KMS-11 (cell line): Measurements from ENCODE around the gene IL1R2.
"Not testable (repeated sequence)": the region's sequence is repeated elsewhere in the genome, so short reads cannot be mapped to it uniquely, and the experiment has no call there.

ENCODE experiments used
- H2AFZ ChIP-seq: fragments of 200-600 bp; sonication (generic); 2 replicates; pipeline ENCODE4 v1.6.1; 2016; ENCODE audit warnings: antibody characterized with exemption, mixed run types, low read depth
- H3K27ac ChIP-seq: fragments of 200-600 bp; sonication (generic); 2 replicates; pipeline ENCODE4 v1.6.1; 2016; ENCODE audit warnings: mild to moderate bottlenecking, mixed run types
- H3K27me3 ChIP-seq: fragments of 200-600 bp; sonication (generic); 2 replicates; pipeline ENCODE4 v1.6.1; 2017; ENCODE audit warnings: mild to moderate bottlenecking, low read depth, mixed run types, moderate library complexity; ENCODE audit not compliant: insufficient read depth
- H3K36me3 ChIP-seq: fragments of 200-600 bp; sonication (generic); 2 replicates; pipeline ENCODE4 v1.6.1; 2017; ENCODE audit warnings: mild to moderate bottlenecking, mixed run types; ENCODE audit not compliant: insufficient read depth
- H3K4me1 ChIP-seq: fragments of 200-600 bp; sonication (generic); 2 replicates; pipeline ENCODE4 v1.6.1; 2016; ENCODE audit warnings: mild to moderate bottlenecking, low read depth, mixed run types; ENCODE audit not compliant: poor library complexity, severe bottlenecking
- H3K4me2 ChIP-seq: fragments of 200-600 bp; sonication (generic); 2 replicates; pipeline ENCODE4 v1.7.0; 2016; ENCODE audit warnings: mild to moderate bottlenecking, mixed run types
- H3K4me3 ChIP-seq: fragments of 200-600 bp; sonication (generic); IDR thresholded peaks from 2 replicates; pipeline ENCODE4 v1.6.1; 2017; ENCODE audit warnings: low read depth, low read length, mixed read lengths; ENCODE audit not compliant: insufficient read depth
- H3K79me2 ChIP-seq: fragments of 200-600 bp; sonication (generic); 2 replicates; pipeline ENCODE4 v1.6.1; 2016; ENCODE audit warnings: low read depth, mixed run types; ENCODE audit not compliant: insufficient read depth
- H3K9ac ChIP-seq: fragments of 200-600 bp; sonication (generic); 2 replicates; pipeline ENCODE4 v1.6.1; 2016; ENCODE audit warnings: mild to moderate bottlenecking, mixed run types
- H4K20me1 ChIP-seq: fragments of 200-600 bp; sonication (generic); 2 replicates; pipeline ENCODE4 v1.6.1; 2016; ENCODE audit warnings: mild to moderate bottlenecking, mixed run types; ENCODE audit not compliant: insufficient read depth
- TF ChIP-seq, protein P1 (sequence below): fragments of 200-600 bp; sonication (generic); conservative IDR thresholded peaks from 2 replicates; pipeline ENCODE4 v1.6.1; 2017; ENCODE audit warnings: low read depth, mild to moderate bottlenecking, antibody characterized with exemption, low read length, moderate library complexity, mixed read lengths

Gene IL1R2

DNA sequence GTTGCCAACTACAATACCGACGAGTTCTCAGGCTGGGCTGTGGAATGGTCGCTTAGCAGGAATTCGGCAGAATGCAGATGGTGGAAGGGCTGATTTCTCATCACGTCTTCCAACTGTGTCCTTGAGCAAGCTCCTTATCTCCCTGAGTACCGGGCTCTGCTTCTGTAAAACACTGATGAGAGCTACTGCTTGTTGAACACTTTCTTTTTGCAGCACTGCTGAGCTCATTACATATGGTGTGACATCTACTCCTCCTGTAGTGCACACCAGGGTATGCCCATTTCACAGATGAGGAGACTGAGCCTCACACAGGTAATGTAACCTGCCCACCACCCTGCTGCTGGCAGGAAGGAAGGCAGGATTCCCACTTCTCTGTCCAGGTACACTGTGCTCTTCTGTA is 8.3 kb downstream of the IL1R2 start:
- Histone ChIP-seq H3K36me3 (no peaks in the 10 kb centered on the region), H3K4me1 (no peaks in the 10 kb centered on the region), H3K79me2 (no peaks in the 10 kb centered on the region), H3K4me3 (no peak overlapping the region), H3K4me2 (no peak overlapping the region), H3K9ac (no peak overlapping the region), H3K27me3 (no peaks in the 10 kb centered on the region), H3K27ac (no peak overlapping the region), H2AFZ (no peak overlapping the region), H4K20me1 (no peaks in the 10 kb centered on the region)
- TF ChIP-seq, protein P1, sequence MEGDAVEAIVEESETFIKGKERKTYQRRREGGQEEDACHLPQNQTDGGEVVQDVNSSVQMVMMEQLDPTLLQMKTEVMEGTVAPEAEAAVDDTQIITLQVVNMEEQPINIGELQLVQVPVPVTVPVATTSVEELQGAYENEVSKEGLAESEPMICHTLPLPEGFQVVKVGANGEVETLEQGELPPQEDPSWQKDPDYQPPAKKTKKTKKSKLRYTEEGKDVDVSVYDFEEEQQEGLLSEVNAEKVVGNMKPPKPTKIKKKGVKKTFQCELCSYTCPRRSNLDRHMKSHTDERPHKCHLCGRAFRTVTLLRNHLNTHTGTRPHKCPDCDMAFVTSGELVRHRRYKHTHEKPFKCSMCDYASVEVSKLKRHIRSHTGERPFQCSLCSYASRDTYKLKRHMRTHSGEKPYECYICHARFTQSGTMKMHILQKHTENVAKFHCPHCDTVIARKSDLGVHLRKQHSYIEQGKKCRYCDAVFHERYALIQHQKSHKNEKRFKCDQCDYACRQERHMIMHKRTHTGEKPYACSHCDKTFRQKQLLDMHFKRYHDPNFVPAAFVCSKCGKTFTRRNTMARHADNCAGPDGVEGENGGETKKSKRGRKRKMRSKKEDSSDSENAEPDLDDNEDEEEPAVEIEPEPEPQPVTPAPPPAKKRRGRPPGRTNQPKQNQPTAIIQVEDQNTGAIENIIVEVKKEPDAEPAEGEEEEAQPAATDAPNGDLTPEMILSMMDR = no peak

DNA sequence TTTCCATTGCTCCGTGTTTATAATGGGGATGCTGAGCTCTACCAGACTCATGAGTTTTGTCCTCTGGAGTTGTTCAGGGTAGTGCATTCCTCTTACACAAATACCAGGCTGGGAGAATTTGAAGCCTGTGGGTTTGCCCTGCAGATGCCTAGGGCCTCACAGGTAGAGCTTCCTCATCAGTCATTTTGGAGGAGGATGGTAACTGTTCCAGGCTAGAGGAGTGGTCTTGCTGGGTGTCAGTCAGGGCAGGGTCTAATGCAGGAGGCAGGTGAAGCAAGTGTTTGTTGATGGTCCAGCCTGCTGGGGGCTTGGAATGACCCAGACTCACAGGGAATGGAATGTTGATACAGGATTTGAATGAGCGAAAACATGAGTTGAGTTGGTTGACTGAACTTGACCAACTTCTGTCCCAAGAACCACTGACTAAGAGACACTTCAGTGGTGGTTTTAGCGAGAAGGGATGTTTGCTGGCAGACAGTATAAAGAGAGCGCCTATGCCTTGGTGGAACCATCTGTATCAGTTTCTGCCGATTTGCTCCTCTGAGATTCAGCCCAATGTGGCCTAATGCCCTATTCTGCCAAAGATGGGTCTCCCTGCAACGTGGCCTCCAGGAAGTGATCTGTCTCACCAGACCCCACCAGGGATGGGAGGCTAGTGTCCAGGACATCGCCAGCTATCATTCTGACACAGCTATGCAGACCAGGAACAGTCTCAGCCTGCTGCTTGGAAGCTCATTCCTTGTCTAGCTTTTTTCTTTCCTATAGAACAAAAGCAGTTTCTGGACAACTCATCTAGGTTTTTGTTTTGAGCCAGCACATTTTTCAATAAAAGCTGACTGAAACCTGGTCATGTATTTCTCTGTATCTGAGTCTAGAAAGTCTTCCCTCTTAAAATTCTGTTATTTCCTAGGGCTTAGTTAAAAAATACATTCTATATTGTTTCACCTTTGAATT is 9.3 kb downstream of the IL1R2 start:
- no peak overlapping the region for H3K9ac ChIP-seq

DNA sequence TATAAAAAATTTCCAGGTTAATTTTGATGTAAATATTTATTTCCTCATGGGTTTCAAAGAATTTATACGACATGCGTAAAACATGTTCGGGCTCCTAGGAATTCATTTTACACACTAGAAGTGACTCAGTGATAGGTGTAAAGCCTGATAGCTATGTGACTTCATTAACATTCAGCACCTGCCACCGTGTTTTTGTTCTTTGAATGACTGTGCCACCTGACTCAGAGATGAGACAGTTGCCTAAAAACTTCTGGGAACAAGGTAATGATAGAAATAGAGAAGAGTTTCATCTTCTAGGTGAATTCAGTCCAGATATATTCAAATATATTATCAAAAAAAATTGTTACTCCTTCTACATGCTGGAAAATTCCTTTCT is 10.0 kb downstream of the IL1R2 start:
- H3K27me3 ChIP-seq = no peaks in the 10 kb centered on the region
- TF ChIP-seq, protein P1 = no peak
- no peak overlapping the region for H3K4me2 ChIP-seq
- no peaks in the 10 kb centered on the region for H3K36me3 ChIP-seq
- no peak overlapping the region for H3K27ac ChIP-seq
- no peaks in the 10 kb centered on the region for H3K79me2 ChIP-seq
- H2AFZ ChIP-seq = no peak overlapping the region
- no peak overlapping the region for H3K4me3 ChIP-seq
- H3K4me1 ChIP-seq = no peaks in the 10 kb centered on the region
- H4K20me1 ChIP-seq = no peaks in the 10 kb centered on the region
- H3K9ac ChIP-seq = no peak overlapping the region

More for the DNA sequence above, 9.3 kb downstream of the IL1R2 start:
- H3K4me3 ChIP-seq = no peak overlapping the region
- no peaks in the 10 kb centered on the region for H3K36me3 ChIP-seq
- H3K79me2 ChIP-seq = no peaks in the 10 kb centered on the region
- no peaks in the 10 kb centered on the region for H3K4me1 ChIP-seq
- TF ChIP-seq, protein P1 = no peak
- H3K27me3 ChIP-seq = no peaks in the 10 kb centered on the region
- H4K20me1 ChIP-seq = no peaks in the 10 kb centered on the region
- H2AFZ ChIP-seq = no peak overlapping the region
- no peak overlapping the region for H3K27ac ChIP-seq
- no peak overlapping the region for H3K4me2 ChIP-seq

DNA sequence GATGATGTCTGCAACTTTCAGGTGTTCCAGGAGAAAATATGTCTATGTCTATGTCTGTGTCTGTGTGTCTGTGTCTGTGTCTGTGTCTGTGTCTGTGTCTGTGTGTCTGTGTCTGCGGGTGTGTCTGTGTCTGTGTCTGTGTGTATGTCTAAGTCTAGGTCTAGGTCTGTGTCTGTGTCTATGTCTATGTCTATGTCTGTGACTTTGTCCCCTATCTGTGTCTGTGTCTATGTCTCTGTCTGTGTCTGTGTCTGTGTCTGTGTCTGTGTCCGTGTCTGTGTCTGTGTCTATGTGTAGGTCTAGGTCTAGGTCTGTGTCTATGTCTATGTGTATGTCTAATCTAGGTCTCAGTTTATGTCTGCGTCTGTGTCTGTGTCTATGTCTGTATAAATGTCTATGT is 10.5 kb downstream of the IL1R2 start:
- Histone ChIP-seq H3K9ac (no peak overlapping the region), H3K4me3 (no peak overlapping the region), H3K4me2 (no peak overlapping the region), H3K4me1 (no peaks in the 10 kb centered on the region), H3K27ac (no peak overlapping the region), H4K20me1 (no peaks in the 10 kb centered on the region), H3K36me3 (no peaks in the 10 kb centered on the region), H2AFZ (no peak overlapping the region), H3K27me3 (no peaks in the 10 kb centered on the region), H3K79me2 (no peaks in the 10 kb centered on the region)
- TF ChIP-seq, protein P1 = no peak

DNA sequence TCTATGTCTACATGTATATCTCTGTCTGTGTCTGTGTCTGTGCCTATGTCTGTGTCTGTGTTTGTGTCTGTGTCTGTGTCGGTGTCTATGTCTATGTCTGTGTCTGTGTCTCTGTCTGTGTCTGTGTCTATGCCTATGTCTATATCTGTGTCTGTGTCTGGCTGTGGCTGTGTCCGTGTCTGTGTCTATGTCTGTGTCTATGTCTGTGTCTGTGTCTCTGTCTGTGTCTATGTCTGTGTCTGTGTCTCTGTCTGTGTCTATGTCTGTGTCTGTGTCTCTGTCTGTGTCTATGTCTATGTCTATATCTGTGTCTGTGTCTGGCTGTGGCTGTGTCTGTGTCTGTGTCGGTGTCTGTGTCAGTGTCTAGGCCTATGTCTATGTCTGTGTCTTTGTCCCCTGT is 11.1 kb downstream of the IL1R2 start:
- H3K27me3 ChIP-seq, H3K9ac ChIP-seq, H3K27ac ChIP-seq, H3K36me3 ChIP-seq, H3K4me3 ChIP-seq, H3K4me1 ChIP-seq, H4K20me1 ChIP-seq, H3K79me2 ChIP-seq, H2AFZ ChIP-seq, H3K4me2 ChIP-seq: not testable (repeated sequence)
